LNCaP clone FGC (cell line): Measurements from ENCODE around the gene MAGI3.
"Not testable (repeated sequence)": the region's sequence is repeated elsewhere in the genome, so short reads cannot be mapped to it uniquely, and the experiment has no call there.

ENCODE experiments used
- DNase-seq: peaks from one replicate; pipeline ENCODE4 v3.0.0-alpha.2; 2011; ENCODE audit warnings: low read depth
- H3K4me3 ChIP-seq: 2 replicates; pipeline ENCODE4 v1.5.1; 2011; ENCODE audit warnings: mild to moderate bottlenecking, low read depth, low read length, control low read depth
- TF ChIP-seq, protein P1 (sequence below): IDR thresholded peaks from 2 replicates; pipeline ENCODE4 v1.5.1; 2012; ENCODE audit warnings: mild to moderate bottlenecking; ENCODE audit not compliant: control insufficient read depth, insufficient read depth; ENCODE audit errors: extremely low read depth

MAGI3 gene

DNA sequence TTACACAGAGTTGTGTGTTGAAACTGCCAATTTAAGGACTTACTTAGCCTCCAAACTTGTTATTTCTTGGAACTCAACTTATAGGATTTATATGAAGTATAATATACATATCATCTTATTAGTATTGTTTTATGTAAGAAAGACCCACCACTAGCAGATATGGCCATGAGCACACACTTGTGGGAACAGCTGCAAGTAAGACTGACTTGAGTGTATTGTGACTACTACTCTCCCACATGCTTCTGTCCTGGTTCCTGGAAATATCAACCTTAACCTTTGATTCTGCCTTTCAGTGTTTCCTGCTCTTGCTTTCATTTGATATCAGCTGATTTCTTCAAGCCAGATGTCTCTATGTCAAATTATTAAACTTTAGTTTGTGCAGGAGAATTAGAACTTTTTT lies 175.3 kb downstream of the MAGI3 start:
- DNase-seq: no peak

DNA sequence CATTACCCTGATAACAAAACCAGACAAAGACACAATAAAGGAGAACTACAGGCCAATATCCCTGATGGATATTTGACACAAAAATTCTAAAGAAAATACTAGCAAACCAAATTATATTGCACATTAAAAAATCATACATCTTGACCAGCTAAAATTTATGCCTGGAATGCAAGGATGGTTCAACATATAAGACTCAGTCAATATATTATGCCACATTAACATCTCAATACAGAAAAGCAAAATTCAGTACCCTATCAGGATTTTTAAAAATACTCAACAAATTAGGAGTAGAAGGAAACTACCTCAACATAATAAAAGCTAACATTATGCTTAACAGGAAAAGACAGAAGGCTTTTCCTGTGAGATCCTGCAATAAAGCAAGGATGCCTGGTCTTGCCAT lies 177.1 kb downstream of the MAGI3 start:
- no peak overlapping the region for H3K4me3 ChIP-seq
- TF ChIP-seq, protein P1, sequence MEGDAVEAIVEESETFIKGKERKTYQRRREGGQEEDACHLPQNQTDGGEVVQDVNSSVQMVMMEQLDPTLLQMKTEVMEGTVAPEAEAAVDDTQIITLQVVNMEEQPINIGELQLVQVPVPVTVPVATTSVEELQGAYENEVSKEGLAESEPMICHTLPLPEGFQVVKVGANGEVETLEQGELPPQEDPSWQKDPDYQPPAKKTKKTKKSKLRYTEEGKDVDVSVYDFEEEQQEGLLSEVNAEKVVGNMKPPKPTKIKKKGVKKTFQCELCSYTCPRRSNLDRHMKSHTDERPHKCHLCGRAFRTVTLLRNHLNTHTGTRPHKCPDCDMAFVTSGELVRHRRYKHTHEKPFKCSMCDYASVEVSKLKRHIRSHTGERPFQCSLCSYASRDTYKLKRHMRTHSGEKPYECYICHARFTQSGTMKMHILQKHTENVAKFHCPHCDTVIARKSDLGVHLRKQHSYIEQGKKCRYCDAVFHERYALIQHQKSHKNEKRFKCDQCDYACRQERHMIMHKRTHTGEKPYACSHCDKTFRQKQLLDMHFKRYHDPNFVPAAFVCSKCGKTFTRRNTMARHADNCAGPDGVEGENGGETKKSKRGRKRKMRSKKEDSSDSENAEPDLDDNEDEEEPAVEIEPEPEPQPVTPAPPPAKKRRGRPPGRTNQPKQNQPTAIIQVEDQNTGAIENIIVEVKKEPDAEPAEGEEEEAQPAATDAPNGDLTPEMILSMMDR: no peak
- DNase-seq: no peak

More for the DNA sequence above, 175.3 kb downstream of the MAGI3 start:
- TF ChIP-seq, protein P1: no peak
- H3K4me3 ChIP-seq: no peak overlapping the region

DNA sequence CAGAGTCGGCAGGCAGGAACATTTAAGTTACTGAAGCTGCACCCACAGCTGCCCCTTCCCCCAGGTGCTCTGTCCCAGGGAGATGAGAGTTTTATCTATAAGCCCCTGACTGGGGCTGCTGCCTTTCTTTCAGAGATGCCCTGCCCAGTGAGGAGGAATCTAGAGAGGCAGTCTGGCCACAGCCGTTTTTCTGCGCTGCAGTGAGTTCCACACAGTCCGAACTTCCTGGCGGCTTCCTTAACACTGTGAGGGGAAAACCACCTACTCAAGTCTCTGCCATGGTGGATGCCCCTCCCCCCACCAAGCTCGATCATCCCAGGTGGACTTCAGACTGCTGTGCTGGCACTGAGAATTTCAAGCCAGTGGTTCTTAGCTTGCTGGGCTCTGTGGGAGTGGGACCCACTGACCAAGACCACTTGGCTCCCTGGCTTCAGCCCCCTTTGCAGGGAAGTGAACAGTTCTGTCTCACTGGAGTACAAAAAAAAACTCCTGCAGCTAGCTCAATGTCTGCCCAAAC lies 185.5 kb downstream of the MAGI3 start:
- DNase-seq, H3K4me3 ChIP-seq: not testable (repeated sequence)

DNA sequence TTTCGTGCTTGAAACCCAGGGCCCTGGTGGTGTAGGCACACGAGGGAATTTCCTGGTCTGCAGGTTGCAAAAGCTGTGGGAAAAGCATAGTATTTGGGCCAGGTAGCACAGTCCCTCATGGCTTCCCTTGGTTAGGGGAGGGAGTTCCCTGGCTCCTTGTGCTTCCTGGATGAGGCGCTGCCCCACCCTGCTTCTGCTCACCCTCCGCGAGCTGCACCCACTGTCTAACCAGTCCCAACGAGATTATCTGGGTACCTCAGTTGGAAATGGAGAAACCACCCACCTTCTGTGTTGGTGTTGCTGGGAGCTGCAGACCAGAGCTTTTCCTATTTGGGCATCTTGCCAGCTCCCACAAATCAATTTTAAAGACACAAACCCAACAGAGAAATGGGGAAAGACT lies 186.0 kb downstream of the MAGI3 start:
- TF ChIP-seq, protein P1: no peak
- DNase-seq: no peak
- no peak overlapping the region for H3K4me3 ChIP-seq

DNA sequence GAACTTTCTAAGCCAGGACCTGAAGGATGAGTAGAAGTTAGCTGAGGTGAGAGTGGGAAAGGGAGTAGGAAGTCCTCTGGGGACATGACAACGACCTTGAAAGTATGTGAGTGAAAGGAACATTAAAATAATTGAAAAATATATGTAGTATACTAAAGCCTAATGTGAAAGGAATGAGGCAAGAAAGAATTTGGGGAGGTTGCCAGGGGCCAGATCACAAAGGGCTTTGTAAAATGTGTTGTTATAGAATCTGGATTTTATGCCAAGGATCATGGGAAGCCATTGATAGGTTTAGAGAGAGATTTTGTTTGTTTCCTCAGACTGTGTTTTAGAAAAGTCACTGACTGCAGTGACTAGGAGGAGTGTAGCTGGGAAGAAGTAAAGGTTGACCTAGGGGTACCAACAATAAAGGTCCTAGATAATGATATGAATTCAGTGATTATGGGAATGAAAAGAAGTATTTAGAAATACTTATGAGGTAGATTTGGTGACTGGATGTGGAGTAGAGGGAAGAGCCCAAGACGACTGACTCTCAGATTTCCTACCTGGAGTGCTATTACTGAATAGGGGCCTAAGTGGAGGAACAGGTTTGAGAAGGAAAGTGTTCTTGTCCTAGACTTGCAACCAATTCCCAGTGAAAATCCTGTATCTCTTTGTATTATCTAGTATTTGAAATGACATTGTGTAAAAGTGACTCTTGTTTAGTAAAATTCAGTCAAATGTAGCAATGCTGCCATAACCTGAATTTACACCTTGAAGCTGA lies 189.1 kb downstream of the MAGI3 start:
- peak; percentile 34 for DNase-seq
- TF ChIP-seq, protein P1: no peak

DNA sequence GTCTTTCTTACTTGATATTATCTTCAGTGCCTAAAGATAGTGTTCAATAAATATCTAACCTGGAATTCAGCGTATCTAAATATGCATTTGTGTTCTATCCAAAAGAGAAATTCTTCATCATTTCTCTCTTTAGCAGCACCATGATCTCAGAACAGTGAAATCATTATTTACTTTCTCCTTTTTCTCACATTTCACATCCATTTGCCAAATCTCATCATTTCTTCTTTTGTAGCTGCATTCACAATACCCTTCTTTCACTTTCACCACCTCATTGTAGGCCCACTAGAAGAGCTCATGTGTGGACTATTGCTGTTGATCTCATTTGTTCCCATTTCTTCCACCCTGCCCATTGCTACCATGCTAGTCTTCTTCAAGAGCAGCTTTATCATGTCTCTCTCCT lies 191.0 kb downstream of the MAGI3 start:
- no peak overlapping the region for H3K4me3 ChIP-seq
- no peak for DNase-seq

More for the DNA sequence above, 189.1 kb downstream of the MAGI3 start:
- H3K4me3 ChIP-seq: no peak overlapping the region

DNA sequence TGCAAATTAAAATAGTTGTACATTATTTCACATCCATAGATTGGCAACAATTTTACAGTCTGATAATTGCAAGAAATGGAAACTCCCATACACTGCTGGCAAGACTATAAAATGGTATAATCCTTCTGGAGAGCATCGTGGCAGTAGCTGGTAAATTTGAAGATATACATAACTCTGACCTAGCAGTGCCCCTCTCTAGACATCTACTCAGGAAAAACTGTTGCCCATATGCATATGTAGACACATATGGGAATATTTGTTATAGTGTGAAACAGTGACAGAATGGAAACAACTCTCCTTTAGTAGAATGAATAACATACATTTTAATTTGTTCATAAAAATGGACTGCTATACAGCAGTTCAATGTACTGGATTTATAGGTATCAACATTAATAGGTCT lies 191.8 kb downstream of the MAGI3 start:
- H3K4me3 ChIP-seq: no peak overlapping the region
- DNase-seq: no peak

More for the DNA sequence above, 191.0 kb downstream of the MAGI3 start:
- TF ChIP-seq, protein P1: no peak

More for the DNA sequence above, 191.8 kb downstream of the MAGI3 start:
- TF ChIP-seq, protein P1: no peak
